Middle frontal gyrus (tissue), 1 donor: ENCODE results near the gene LOXL3.

Source experiments
- DNase-seq: peaks from one replicate; pipeline ENCODE4 v3.0.0-alpha.2; 2015; ENCODE audit warnings: low spot score; ENCODE audit errors: extremely low spot score

The LOXL3 gene

DNA sequence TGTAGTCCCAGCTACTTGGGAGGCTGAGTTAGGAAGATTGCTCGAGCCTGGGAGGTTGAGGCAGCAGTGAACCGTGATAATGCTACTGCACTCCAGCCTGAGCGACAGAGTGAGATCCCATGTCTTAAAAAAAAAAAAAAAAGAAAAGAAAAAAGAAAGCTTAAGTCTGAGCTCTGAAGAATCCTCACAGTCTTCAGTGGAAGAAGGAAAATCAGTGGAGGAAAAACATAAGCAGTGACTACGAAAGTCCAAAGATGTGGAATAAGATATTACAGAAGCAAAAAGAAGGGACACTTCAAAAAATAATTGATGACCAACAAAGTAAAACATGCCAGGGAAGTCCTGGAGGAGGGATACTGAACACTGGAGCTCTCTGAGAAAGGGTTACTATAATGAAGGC is 43.5 kb downstream of the LOXL3 start:
- no peak for DNase-seq

DNA sequence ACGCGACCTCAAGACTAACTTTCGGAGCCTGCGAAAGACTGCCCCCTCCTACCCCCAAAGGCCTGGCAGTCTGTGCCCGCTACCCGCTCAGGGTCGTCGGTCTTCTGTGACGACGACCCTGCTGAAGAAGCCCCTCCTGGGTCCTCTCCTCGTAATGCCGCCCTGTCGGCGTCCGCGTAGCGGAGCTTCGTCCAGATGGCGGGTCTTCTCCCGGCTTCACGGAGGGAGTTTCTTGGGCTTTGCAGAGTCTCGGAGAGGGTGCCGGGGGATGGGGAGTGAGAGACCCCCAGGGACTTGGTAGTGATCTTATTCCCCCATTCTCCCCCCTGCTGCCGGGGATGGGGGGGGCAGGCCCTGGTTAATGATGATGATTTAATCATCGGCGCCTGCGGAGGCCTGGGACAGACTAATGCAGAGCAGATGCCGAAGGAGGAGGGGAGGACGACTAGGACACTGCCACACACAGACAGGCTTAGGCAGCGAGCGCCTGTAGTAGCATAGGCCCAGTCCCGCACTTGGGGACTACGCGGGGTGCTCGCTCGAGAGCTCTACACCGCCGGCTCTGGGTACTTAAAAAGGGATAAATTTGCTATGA is 45.7 kb downstream of the LOXL3 start:
- DNase-seq, result no peak

DNA sequence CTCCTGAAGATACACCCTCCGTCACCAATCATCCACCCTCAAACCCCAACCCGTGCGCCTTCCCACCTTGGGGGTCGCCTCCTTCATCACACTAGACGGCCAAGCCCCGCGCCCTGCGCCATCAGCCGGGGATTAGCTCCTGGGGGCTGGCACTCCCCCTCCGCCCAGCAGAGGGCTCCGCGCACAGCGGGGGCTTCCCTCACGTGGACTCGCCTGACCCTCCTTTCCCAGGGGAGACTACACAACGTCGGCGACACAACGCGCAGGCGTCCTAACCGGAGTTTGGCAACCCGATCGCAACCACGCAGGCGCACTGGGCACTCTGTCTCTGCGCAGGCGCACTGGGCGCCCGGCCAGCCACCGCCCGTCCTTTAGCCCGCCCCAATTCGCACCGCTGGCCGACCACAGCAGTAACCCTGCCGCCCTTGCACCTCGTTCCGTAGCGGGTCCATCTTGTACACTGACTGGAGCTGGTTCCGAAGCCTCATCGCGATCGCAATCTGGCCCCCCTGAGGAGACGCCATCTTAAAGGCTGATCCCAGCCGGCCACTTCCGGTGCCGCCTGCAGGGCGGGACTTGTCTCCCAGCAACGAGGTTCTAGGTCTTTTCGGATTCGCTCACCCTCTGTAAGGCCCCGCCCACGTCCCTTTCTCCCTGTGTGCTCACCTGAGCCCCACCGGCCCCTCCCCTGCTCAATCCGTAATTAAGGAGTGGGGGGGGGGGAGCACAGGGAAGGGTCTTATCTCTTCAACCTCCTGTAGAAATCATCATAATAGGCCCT is 46.4 kb downstream of the LOXL3 start, which contains the start of gene PCGF1:
TSS of gene PCGF1 (minus strand) at position 551 of the 781 bp plus-strand sequence. CDS start at position 524, 27 bp downstream.
- peak; percentile 92 for DNase-seq

DNA sequence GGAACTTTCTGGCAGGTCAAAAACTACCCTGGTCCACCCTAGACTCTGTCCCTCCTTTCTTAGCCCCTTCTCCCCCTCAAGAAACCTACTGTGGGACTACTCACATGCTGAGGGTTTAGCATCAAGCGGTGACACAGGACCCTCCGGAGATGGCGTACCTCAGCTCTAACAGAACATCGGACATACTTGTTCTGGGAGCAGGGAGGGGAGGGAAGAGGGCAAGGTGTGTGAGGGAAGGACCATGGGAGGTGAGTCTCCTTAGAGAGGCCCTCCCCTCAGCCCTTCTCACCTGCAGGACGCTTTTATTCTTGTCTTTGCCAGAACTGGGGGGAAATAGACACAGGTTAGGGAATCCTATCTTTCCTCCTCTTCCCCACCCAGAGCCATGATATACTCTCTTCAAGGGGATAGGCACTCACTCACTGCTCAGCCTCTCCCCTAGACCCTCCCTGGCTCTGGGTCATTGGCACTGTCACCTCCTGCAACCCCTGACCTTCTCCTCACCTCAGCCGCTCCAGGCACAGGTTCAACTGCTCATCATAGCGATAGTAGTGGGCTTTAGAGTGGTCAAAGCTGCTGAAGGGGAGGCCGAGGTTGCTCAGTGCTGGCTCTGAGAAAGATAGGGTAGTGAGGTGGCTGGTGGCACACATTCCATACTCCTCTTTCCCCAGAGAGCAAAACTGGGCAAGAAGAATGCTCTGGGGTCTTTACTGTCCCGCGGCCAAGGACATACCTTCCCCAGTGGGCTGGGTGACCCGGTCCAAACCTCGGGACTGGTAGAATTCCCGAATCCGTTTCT is 48.1 kb downstream of the LOXL3 start:
- no peak for DNase-seq

DNA sequence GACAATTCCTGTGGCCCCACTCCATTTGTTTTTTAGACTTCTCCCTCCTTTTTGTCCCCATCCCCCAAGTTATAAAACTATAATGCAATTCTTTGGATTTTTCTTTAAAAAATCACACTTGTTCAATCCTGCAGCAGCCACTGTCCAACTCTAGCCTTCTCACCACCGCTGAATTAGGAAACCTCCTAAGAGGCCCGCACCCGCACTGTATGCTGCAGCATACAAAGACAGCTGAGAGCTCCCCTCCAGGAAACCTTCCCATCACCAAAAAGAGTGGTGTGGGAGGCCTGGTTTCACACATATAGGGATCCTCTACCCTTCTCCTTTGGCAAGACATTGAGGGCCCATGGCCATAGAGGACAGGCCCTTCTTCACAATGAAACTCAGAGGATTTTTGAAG is 49.2 kb downstream of the LOXL3 start:
- no peak for DNase-seq

DNA sequence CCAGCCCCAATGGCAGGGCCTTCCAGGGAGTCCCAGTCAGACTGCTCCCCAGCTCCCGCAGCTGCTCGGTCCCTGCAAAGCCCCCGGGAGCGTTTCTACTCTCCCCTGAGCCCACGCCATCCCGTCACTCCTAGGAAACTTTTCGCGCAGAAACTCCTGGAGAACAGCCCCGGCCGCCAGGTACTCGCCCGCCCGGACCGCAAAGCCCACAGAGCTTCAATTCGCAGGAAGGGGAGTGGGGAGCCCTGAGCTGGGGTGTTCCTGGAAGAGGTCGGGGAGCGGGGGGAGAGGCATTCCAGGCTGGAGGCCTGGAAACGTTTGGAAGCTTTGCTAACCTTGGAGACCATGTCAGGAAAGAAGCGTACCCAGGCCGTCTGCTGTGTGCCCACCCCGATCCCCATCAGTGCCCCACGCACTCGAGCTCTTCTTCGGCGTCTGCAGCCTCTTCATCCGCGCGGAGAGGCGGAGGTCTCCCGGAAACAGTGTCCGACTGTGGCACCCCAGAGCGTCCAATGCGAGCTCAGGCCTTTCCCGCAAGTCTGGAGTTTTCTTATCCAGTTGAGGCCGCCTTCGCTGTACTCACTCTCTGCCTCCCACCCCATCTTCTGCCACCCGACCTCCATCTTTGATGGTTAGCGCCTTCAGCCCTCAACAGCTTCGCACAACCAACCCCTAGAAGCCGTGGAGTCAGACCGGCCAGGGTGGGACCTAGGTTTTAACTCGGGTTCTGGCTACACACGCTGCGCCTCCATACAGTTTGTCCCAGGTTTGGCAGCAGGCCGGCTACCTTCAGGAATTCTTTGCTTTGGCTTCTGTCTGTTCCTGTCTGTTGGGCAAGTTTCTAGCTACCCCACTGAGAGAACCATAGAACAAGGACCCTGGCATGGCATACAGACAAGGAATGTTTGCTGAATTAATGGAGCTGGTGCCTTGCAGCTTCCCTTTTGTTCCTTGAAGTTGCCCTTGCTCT is 50.0 kb downstream of the LOXL3 start:
- DNase-seq, result no peak

DNA sequence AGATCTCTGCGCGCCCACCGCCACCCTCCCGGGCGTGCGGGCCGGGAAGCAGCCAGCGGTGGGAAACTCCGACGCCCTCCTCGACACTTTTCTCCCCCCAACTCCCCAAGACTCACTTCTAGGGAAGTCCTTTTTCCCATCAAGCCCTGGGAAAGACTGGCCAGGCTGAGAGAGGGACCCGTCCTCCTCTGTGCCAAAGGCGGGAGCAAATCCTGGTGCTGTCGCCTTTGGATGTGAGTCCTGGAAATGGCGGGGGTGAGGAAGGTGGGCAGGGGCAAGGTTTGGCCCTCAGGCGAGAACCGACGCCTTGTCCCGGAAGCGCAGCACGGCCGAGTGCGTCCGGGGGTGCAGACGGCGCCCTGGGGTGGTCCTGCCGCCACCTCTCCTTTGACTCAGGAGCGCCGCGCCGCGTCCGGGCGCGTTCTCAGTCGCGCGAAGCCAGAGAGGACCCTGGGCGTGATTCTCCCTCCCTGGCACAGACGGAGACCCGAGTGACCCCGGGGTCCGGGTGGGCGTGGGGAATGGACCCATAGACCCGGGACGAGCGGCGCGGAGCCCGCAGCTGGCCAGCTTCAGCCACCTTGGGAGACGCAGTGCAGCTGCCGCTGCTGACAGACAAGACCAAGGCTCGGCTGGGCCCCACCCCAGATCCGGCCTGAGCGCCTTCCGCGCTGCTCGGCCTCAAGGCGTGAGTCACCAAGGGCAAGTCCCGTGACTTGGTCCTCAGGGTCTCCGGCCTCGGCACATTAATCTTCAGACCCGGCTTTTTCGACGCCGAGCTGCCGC is 50.8 kb downstream of the LOXL3 start:
- no peak for DNase-seq

DNA sequence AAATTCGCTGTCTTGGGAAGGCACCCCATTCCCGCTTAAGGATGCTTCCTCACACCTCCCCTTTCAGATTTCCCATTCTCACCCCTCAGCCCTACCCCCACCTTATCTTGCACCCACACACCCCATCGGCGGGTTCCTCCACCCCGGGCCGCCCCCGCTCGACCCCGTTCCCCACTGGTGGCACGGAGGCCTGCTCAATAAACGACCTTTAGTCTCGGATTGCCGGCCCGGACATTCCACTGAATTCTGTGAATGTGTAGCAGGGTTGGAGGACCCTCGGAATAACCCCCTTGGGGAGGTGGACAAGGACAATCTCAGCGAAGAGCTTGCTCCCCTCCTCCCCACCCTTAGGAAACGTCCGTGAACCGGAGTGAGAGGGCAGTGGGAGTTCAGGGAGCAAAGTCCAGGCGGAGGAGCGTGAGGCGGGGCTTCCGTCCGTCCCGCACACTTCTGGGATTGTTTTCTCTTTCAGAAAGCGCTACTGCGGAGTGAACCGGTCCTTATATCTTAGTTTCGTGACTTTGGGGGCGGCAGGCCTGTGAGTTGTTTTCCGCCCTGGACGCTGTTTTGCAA is 51.5 kb downstream of the LOXL3 start:
- DNase-seq, result no peak

DNA sequence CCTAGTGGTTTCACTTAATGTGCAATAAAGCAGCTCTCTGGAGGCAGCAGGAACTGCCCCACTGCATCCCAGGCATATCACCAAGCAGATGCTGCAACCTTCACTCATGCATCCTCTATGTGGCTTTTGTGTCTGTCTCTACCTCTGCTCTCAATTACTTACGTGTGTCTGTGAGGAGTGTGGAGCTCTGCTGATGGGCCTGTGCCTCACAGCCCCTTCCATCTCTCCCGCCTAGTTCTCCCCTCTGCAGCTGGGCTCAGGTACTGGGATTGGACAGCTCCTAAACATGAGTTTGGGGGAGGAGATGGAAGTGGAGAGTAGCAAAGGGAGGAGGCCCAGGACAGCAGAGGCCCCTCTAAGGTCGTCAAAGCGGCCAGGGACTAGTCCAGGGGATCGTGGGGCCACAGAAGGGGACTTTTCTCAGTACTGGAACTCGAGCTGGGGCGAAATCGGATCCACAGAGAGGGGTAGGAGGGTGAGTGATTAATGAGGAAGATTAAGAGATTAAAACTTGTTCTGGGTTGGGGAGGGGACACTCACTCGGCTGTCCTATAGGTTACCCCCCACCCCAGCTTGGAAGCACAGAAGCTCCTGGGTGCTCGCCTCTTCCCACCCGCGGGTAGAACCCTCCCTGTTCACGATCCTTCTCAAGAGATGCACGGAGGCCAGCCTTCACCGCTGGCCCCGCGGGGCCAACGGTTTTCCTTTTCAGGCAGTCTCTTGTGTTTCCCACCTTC is 52.2 kb downstream of the LOXL3 start:
- DNase-seq, result no peak

DNA sequence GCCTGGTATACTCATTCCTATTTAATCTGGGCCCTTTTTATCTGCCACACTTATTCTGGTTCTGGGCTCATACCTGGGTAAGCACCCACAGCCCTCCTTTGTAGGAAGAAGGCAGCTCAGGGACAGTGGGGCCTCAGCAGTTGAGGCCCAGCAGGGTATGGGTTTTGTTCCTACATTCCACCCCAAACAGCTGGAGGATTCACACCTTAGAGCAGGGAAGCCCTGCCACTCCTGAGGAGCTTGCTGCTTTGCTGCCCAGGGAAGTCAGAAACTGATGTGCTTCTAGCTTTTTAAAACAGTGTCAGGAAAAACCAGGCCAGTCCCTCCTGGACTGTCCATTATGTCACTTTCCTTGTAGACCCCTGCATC is 53.2 kb downstream of the LOXL3 start:
- no peak for DNase-seq

DNA sequence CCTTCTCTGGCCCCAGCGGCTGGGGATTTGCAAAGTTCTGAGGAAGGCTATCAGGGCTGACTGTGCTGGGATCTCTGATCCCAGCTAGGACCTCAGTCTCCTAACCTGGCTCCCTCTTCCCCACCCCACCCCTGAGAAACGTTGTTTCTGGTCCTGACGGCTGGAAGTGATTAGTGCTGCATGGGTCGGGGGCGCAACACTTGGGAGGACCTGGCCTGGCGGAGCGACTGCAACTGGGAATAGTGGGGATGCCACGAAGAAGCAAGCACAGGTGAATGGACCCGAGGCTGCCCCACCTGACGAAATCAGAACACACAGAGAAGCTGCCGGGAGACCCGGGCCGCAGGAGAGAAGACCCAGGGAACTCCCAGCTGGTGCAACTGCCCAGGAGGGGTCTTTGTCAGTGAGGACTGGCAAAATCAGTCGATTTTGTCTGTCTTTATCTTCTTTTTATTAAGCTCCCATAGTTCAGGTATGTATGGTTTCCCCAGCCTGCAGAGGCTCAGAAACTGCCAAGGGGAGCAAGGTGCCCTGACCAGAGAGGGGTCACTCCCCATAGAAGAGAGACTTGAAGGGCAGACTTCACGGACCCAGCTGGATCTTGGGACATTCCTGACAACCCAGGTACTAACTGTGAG is 53.7 kb downstream of the LOXL3 start:
- DNase-seq, result no peak

DNA sequence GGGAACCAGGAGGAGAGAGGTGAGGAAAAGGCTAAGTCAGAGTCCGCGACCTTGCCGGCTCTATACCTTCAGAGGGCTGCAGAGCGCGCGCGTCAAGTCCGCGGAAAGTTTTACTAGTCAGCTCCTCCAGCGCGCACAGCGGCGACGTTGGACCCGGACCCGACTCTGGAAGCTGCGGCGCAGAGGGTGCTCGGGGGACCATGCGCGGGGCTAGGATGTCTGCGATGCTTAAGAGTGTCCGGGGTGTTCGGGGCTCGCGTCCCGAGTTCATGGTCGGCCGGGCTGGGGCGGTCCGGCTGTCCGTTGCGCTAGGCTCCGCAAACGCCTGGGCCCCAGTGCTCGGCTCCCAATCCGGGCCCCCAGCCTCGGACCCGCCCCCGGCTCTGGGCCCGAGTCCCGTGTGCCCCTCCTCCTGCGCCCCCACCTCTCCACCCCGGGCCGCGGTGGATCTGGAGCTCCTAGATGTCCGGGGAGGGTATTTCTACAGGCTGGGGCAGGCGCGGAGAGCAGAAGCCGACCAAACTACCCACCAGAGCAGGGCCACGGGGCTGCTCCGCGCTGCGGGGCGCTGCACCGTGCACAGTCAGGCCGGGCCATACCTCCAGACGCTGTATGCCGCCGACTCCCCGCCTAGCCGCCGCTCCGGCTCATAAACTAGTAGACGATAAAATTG is 54.3 kb downstream of the LOXL3 start, which contains the start of gene LBX2:
TSS of gene LBX2 (minus strand) at position 337 of the 673 bp plus-strand sequence. CDS start at position 271, 66 bp downstream.
- no peak for DNase-seq

DNA sequence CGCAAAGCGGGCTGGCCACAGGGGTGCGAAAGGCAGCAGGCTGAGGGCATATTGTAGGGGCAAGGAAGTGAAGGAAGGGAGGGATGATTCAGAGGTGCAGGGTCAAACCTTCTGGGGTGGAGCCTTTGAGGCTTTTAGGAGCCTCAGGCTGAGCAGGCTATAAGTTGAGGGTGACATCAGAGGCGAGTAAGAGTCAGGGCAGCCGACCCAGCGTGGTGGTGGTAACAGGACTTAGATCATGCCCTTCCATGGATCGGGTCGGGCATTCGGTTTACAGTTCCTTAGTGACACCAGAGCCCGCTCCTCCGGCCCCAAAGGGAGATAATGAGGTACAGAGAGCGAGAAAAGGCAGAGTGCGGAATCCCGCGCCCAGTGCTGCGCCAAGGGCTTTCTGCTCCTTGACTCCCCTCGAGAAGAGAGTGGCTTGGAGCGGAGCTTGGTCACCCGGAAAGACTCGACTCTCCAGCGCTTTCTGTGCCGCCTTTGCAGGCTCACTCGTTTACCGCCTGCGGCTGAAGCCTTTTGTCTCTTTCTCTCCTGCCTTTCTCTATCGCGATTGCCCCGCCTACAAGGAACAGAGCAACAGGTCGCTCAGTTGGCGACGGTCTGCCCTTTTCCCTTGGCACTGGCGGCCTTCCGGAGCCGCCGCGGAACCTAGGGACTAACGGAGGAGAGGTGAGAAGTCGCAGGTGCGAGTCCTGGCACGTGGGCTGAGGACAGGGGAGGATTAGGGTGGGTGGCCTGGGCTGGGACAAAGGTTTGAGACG is 55.1 kb downstream of the LOXL3 start:
- DNase-seq, result no peak

DNA sequence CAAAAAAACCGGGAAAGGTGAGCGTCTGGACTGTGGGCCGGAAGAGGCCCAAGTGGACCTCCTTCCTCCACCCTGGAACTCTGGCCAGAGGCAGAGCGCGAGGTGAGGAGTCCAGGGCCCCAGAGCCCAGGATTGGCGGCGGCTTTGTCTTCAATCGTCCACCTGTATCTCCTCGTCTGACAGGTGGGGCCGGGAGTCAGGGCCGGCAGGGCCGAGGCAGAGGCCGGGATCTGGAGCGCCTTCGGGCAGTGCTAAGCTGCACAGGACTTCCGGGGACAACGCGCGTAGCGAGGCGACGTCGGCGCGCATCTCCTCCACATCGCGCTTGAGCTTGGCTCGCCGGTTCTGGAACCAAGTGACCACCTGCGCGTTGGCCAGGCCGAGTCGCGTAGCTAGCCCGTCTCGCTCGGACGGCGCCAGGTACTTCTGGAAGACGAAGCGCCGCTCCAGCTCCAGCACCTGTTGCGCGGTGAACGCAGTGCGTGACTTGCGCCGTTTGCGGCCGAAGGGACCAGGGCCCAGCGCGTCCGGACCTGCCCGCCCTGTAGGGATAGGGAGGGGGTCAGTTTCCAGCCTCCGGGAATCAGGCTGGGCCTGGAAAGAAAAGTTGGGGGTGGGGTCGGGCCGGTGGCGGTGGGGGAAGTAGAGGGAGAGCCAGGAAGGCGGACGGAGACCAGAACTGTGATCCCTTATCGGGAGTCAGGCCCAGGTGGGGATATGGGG is 55.8 kb downstream of the LOXL3 start:
- DNase-seq, result no peak

DNA sequence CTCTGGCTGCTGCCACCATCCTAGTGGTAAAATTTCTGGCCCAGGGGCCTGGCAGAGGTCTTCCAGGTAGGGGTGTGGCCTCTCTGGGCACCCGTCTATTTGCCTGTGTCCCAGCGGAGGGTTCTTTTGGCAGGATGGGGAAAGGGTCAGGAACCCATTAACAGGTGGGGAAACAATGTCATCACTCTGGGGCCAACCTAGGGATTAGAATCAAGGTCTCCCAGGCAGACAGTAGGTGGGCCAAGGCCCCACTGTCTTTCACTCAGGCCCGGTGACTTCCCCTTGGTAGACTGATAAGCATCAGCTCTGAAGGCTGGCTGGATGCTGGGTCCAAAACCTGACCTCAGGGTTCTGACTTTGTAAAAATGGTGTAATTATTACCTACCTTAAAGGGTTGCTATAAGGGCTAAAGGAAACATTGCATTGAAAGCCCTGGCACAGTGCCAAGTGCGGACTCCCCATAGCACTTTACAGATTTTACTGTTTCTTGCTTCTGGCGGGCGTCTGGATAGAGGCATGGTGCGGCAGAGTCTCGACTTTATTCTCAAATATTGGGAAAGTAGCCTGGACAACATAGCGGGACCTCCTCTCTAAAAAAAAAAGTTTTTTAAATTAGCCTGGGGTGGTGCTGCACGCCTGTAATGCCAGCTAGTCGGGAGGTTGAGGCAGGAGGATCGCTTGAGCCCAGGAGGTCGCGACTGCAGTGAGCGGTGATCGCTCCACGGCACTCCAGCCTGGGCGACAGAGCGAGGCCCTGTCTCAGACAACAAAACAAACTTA is 56.6 kb downstream of the LOXL3 start:
- no peak for DNase-seq

DNA sequence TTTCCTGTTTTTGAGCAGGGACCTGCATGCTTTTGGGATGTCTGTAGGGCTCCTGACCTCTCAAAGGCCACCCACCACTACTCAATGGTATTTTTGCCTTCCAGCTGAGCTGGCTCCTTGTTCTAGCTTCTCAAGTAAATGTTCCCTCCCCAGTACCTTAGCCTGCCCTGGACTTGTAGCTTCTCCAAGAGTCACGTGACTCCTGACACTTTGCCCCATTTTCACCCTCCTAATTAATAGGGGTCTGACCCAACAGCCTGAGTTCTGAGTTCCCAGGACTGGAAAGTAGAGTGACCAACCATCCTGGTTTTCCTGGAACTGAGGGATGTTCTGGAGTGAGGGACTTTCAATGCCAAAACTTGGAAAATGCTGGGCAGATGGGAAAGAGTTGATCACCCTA is 58.3 kb downstream of the LOXL3 start:
- DNase-seq, result no peak
